Spleen (tissue), 7 donors: ENCODE measurements around the gene DOCK4.

Experiments
- POLR2A ChIP-seq, 3 donors: fragments of 450-650 bp; IDR thresholded peaks; one replicate each; pipeline ENCODE4 v1.5.1; 2017; ENCODE audit warnings: antibody characterized with exemption in 3 of 3, mild to moderate bottlenecking in 1 of 3
- TF ChIP-seq, protein P1 (sequence below), 11 experiments: fragments of 200-600 bp in 7 of 11; fragments of 450-650 bp in 4 of 11; sonication (generic) in 4 of 11; IDR thresholded peaks in 8 of 11; conservative IDR thresholded peaks in 3 of 11; 1 replicate in 7 of 11; 2 replicates in 4 of 11; pipeline versions ENCODE4 v1.4.0 to v1.8.0; 2016 to 2021; ENCODE audit warnings: antibody characterized with exemption in 11 of 11, inconsistent platforms in 4 of 11, mild to moderate bottlenecking in 1 of 11
- donor health status: DM: no; HTN: no; CAD: no; lungs with moderate emphysema.
- donor health status: DM: no; HTN: no; CAD: no.
- donor health status: DM: no; HTN: no; CAD: no.

DNA sequence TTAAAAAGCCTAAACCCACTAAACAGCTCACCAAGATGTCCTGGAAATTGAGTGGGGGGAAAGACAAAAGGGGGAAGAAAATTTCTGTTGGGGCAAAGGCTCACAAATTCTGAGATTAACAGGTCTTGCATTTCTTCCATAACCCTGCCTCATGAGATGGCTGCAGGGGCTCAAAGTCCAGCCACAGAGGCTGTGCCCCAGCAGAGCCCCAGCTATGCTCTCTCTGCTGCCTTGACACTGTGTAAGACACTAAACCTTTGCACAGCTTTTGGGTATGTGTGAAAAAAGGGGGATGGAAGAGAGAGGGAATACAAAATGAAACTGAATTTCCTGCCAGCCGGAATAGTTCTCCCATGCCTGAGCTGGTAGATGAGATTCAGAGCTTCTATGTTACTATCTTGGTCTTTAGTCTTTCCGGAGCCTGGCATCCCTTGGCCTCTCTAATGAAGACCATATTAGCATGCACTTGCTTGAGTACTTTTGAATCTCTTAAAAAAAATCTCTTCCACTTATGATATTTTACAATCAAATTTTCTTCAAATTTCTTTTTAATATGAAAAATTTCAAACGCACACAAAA is 403.9 kb downstream of the DOCK4 start:
- TF ChIP-seq, protein P1, sequence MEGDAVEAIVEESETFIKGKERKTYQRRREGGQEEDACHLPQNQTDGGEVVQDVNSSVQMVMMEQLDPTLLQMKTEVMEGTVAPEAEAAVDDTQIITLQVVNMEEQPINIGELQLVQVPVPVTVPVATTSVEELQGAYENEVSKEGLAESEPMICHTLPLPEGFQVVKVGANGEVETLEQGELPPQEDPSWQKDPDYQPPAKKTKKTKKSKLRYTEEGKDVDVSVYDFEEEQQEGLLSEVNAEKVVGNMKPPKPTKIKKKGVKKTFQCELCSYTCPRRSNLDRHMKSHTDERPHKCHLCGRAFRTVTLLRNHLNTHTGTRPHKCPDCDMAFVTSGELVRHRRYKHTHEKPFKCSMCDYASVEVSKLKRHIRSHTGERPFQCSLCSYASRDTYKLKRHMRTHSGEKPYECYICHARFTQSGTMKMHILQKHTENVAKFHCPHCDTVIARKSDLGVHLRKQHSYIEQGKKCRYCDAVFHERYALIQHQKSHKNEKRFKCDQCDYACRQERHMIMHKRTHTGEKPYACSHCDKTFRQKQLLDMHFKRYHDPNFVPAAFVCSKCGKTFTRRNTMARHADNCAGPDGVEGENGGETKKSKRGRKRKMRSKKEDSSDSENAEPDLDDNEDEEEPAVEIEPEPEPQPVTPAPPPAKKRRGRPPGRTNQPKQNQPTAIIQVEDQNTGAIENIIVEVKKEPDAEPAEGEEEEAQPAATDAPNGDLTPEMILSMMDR (IDR thresholded peaks at IDR 0.05 in 8 of 11, conservative IDR thresholded peaks at IDR 0.05 in 3 of 11): no peak
- no peak for TF ChIP-seq POLR2A (IDR thresholded peaks at IDR 0.05)
